Hematopoietic multipotent progenitor cell treated with erythropoietin and hydrocortisone succinate and interleukin-3 and kit ligand, for 15 days (in vitro differentiated cells): ENCODE measurements around the gene VAPB.

Experiments used
- DNase-seq: peaks from one replicate; pipeline ENCODE4 v3.0.0-alpha.2; 2015; ENCODE audit warnings: low spot score

VAPB gene

DNA sequence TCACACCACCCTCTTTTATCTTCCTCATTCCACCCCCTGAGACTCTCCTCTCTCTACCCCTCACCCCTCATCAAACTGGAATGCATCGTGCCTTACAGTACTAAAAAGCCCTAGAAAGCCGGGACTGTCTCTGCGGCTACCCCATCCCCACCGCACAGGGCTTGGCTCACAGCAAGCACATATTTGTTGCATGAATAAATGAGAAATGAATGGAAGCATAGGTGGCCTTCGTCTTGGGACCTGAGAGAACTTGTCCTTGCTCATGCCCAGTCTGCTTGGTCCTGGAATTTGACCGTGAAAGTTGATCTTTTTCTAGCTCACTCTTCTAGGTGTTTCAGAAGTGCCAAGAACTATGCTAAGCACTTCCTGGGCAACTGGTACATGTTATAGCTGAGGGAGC, 72.9 kb downstream of the VAPB start:
- DNase-seq, result no peak

- no peak for DNase-seq
Observed at GRCh38 chr20:58463256-58463655, 74.2 kb downstream of the VAPB start.

GRCh38 chr20:58464838-58465237, 75.8 kb downstream of the VAPB start:
- no peak for DNase-seq

GRCh38 chr20:58466095-58466708, 77.2 kb downstream of the VAPB start:
- DNase-seq, result no peak

DNA sequence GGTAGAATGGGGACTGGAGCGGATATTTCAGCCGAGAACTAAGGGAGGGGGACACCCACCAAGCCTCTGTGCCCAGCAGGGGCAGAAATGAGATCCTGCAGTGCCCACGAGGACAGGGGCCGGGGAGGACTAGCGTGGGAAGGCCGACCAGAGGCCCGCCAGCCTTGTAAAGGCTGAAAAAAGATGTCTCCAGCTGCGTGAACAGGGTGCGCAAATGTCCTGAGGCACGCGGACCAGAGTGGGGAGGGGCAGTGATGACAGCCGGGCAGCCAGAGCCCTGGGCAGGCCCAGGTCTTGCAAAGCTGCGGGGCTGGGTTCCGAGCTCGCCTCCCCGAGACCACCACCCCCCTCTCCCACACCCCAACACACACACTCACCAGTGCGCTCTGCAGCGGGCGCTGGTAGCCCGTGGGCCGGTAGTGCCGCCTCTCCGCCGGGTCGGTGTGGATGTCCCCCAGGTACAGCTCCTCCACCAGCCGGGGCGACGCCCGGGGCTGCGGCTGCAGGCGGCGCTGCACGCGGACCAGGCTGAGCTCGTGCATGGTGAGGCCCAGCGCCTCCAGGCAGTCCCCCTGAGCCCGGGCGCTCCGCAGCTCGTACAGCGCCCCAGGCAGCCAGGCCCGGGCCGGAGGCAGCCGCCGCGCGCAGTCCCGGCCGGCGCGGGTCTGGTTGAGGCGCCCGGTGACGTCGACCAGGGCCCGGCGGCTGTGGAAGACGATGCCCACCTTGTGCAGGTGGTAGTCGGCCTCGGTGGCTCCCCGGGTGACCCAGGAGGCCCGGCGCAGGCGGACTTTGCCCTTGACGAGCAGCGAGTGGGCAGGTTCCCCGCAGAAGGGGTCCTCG, 77.9 kb downstream of the VAPB start:
- DNase-seq, result no peak

GRCh38 chr20:58467572-58468527, 78.8 kb downstream of the VAPB start:
- no peak for DNase-seq

- DNase-seq, result no peak
Observed at GRCh38 chr20:58469616-58470015, 80.6 kb downstream of the VAPB start.

DNA sequence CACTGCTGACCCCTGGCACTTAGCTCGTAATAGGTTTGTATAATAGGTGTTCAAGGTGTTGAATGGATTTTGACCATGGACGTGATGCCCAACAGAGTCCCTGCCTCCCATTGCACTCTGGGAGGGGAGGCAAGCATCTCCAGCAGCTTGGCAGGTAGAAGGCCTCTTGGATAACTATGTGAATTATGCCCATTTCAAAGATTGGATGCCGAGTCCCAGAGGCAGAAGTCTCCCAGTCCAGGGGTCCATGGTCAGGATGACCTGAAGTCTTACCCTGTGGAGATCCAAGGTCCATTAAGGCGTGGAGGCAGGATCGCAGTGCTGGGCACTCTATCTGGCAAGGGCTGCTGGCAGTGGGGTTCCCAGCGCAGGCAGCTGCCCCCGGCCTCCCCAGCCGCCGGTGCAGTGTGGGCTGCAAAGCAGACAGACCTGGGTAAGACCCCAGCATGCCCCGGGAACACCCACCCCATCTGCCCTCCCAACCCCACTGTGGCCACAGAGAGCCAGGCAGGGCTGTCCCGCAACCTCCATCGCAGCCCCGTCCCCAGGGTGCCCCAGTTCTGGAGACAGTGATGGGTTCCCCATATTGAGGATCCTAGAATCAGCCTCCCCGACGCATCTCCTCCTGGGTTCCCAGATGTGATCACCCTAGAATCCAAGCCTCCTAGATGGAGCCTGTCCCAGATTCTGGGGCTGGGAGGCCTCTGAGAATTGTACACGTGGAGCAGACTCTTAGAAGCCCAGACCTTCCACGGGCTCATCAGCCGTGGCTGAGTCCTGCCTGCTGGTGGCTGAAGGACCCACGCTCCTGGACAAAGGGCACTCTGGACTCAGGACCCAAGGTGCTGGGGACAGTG, 81.5 kb downstream of the VAPB start:
- no peak for DNase-seq

- no peak for DNase-seq
Observed at GRCh38 chr20:58471193-58472164, 82.5 kb downstream of the VAPB start.

GRCh38 chr20:58472273-58473018, 83.4 kb downstream of the VAPB start:
- no peak for DNase-seq

DNA sequence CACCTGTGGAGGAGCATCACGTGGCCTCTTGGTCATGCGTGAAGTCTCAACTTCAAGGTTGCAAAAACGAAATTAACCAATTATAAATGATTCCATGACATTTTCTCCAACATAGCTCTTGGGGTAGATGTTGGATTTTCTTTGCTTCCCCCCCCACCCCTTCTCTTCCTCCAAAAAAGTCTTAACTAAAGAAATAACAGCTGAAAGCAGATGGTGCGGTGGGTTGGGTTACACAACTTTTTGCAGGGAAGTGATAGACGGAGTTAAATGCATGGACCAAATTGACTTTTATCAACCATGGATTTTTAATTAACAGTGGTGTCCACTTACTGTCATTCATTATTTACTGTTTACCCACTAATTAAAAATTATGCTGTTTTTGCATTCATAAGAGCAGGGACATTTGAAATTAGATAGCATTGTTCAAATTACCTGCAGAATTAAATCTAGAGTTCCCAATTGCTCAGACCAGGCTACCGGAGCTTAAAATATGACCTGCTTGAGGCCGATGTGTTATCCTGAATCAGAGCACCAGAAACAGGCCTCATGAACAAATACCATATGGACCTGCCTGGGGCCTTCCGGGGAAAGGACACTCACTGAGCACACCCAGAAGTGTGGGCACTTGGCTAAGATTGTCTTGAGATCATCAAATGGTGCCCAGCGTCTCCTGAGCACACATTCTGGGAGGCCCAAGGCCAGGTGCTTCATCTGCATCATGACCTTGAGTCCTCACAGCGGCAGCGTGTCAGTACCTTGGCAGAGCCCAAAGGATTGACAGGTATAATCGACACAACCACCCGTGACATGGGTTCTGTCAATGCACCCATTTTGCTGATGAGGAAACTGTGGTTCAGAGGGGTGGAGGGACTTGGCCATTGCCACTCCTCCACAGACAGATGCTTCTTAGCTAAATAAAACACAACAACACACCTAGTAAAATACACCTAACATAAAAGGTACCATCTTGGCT, 84.7 kb downstream of the VAPB start:
- no peak for DNase-seq

DNA sequence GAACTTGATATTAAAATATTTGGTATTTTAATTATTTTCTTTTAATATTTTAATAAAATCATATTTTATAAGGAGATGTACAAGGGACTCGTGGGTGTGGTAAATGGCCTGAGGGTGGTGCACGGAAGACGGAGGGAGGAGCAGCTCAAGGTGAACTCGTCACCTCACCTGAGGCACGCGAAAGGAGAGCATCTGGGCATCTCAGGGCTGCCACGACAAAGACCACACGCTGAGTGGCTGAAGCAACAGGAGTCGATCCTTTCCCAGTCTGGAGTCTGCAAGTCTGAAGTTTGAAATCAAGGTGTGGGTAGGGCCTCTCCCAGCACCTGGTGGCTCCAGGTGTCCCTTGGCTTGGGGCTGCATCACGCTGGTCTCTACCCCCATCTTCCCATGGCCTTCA, 86.4 kb downstream of the VAPB start:
- DNase-seq, result no peak

- DNase-seq, result no peak
Observed at GRCh38 chr20:58478141-58478805, 89.2 kb downstream of the VAPB start.

DNA sequence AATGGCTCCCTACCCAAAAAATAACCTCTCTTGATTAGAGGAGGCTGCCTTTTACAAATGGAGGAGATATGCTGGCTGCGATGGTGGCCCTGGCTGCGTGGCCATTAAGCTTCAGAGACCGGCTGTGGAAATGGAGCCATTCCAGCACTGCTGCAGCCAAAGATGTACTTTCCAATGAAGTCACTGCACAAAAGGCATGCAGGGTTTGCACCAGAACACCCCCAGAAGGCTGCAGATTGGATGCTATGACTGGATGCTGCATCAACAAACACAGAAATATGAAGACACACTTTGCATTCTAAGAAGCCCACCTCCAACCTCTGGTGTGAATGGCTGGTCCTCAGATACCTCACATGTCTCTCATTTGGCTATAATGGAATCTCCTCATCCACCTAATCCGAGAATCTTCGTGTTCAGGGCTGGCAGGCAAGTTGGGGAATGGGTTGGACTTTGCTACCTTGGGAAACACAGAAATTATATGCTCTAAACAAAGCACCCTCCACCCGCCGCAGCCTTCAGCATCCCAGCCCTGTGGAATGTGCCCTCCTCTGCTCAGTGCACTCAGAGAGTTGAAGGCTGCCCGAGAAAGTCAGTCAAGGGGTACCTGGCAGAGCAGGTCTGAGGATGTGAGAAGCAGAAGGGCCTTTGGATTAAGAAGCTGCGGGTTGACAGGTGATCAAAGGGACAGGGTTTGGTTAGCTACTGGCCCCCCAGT, 90.9 kb downstream of the VAPB start:
- DNase-seq, result no peak

GRCh38 chr20:58480551-58481336, 91.7 kb downstream of the VAPB start:
- DNase-seq, result no peak

DNA sequence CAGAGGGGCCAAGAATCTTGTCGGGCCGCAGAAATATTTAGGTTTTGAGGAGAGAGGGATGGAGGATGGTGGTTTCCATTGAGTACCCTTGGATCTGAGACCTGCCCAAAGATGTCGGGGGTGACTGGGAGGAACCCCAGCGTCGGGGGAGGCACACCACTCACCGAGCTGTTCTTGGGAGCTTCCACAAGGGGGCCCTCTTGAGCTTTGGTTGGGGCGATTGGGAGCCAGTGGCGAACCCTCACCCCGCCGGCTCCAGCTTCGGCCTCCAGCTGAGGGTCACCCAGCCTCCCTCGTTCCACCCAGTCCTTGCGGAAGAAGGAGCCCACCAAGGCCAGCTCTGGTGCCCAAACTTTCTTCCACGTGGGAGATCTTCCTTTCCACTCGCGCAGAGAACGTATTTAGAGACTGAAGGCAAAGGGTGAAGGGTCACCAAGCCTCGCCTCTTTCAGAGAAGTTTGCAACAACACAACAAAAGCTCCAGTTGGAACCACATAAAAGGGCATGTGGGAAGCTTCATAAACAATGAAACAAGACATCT, 92.5 kb downstream of the VAPB start:
- peak; percentile 18 for DNase-seq
